Adrenal gland (tissue), 12 donors: ENCODE results near the gene SLC9A9. TPM values are rescaled to one million over a fixed set of nuclear protein-coding genes. Genes with fewer than 3 reads are reported as not detected.

Experiments
- DNase-seq, 7 donors: peaks; one replicate each; pipeline ENCODE4 v3.0.0-alpha.2; 2019 to 2020
- H3K27ac ChIP-seq, 5 donors: fragments of 200-600 bp; sonication (generic) in 4 of 5; 1 replicate in 3 of 5; 2 replicates in 2 of 5; pipeline versions ENCODE4 v1.5.1 to v1.8.0; 2016 to 2020; ENCODE audit warnings: mild to moderate bottlenecking in 1 of 5
- H3K27me3 ChIP-seq: fragments of 200-600 bp; 2 replicates; pipeline ENCODE4 v1.8.0; 2021
- H3K36me3 ChIP-seq, 2 donors: fragments of 200-600 bp; replicated peaks in 1 of 2; 1 replicate in 1 of 2; 2 replicates in 1 of 2; pipeline versions ENCODE4 v1.5.1 to v1.8.0; 2018 to 2022
- H3K4me1 ChIP-seq, 2 donors: fragments of 200-600 bp; replicated peaks in 1 of 2; 1 replicate in 1 of 2; 2 replicates in 1 of 2; pipeline versions ENCODE4 v1.5.1 to v1.8.0; 2018 to 2021
- H3K4me3 ChIP-seq, 4 donors: fragments of 200-600 bp; sonication (generic) in 3 of 4; one replicate each; pipeline ENCODE4 v1.5.1; 2016 to 2018
- H3K9me3 ChIP-seq, 3 donors: fragments of 200-600 bp; sonication (generic) in 1 of 3; replicated peaks in 1 of 3; 1 replicate in 2 of 3; 2 replicates in 1 of 3; pipeline versions ENCODE4 v1.5.1 to v1.8.0; 2016 to 2021
- CTCF ChIP-seq, 6 experiments: fragments of 450-650 bp in 4 of 6; fragments of 200-600 bp in 2 of 6; sonication (generic) in 1 of 6; IDR thresholded peaks; 1 replicate in 5 of 6; 2 replicates in 1 of 6; pipeline versions ENCODE4 v1.5.1 to v1.8.0; 2016 to 2021; ENCODE audit warnings: antibody characterized with exemption in 6 of 6, mild to moderate bottlenecking in 2 of 6, moderate library complexity in 1 of 6
- POLR2A ChIP-seq, 2 donors: fragments of 450-650 bp; IDR thresholded peaks; one replicate each; pipeline ENCODE4 v1.6.1; 2017; ENCODE audit warnings: antibody characterized with exemption in 2 of 2, mild to moderate bottlenecking in 2 of 2, moderate library complexity in 1 of 2
- WGBS, 4 donors: extraction: QIAGEN DNeasy Blood & Tissue Kit in 2 of 4; methylation state at CpG; one replicate each; pipeline versions ENCODE4 v1.1.5 to v1.1.7; 2013 to 2017; 5-methylcytosine and 5-hydroxymethylcytosine counted together
- intact Hi-C, 2 donors: fragments of 100-400 bp; cut with DNase I; formaldehyde crosslinking; loops; one replicate each; pipeline versions ENCODE4 v1.14.1 to v1.15.0; 2022 to 2023
- polyA plus RNA-seq, 3 donors: library from polyadenylated mRNA; stranded (reverse); fragments of 200-250 nt in 2 of 3; fragments of 350-450 nt in 1 of 3; fragmentation: Illumina TruSeq in 1 of 3; extraction: RNeasy Lipid Tissue Mini Kit (QIAGEN cat#74804) in 1 of 3; gene quantifications; one replicate each; pipeline ENCODE4 v1.2.3, GENCODE V29; 2013 to 2014
- total RNA-seq, 9 donors: library from RNA; depleted of rRNA in 4 of 9; stranded (reverse); fragments of >200 nt in 4 of 9; fragments of 120-200 nt in 1 of 9; fragmentation: NEBNext Ultra II Directional in 1 of 9; extraction: Animal tissue kit (Norgen Biotek cat#: 25700) in 1 of 9; gene quantifications; one replicate each; pipeline versions ENCODE4 v1.1.0 to v1.2.4, GENCODE V29; 2013 to 2023
- donor health status: healthy with polysubstance abuse.
- donor health status: Bipolar disorder and iron deficiency.
- donor health status: DM: yes; HTN: yes; CAD: no.
- donor health status: DM: no; HTN: no; CAD: no.
- donor health status: DM: no; HTN: no; CAD: no.
- donor health status: DM: yes; HTN: yes; CAD: no.

Gene SLC9A9
- total and polyA plus RNA-seq, 12 donors = 4.2 to 23.7 (median 13.5) TPM

- no peaks in the 10 kb centered on the region for H3K27me3 ChIP-seq
- TF ChIP-seq CTCF (IDR thresholded peaks at IDR 0.05) (peak in 5 of 6 experiments; percentile 8 to 44 (median 21)), POLR2A (IDR thresholded peaks at IDR 0.05) (no peak)
- intact Hi-C loops = no loop called here
- H3K27ac ChIP-seq = no peak overlapping the region
- no peaks in the 10 kb centered on the region for H3K36me3 ChIP-seq
- H3K4me1 ChIP-seq = no peaks in the 10 kb centered on the region
- H3K9me3 ChIP-seq = no peaks in the 10 kb centered on the region
- DNase-seq = no peak
- no peak overlapping the region for H3K4me3 ChIP-seq
Measured at GRCh38 chr3:143763564-143764162, 84.6 kb downstream of the SLC9A9 start.

DNA sequence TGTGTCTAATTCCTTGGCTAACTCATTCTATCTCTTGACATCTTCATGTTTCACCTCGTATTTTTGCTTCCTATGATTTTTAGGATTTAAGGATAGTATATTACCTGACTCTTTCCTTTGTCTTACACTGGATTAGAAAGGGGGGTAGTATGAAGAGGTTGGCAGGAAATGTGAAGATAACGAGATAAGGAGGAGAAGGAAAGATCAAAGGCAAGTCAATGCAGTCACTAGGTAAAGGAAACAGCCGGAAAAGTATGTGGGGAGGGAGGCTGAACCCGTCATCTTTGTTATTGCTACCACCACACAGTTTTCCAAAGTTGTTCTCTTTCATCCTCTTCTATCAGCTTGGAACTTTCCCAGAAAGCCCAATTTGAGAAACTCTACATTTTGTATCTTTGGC, 90.6 kb downstream of the SLC9A9 start:
- no peak for TF ChIP-seq CTCF (IDR thresholded peaks at IDR 0.05)
- no peak for TF ChIP-seq POLR2A (IDR thresholded peaks at IDR 0.05)
- Histone ChIP-seq H3K4me3 (no peak overlapping the region), H3K4me1 (no peaks in the 10 kb centered on the region), H3K27me3 (no peaks in the 10 kb centered on the region), H3K36me3 (no peaks in the 10 kb centered on the region), H3K9me3 (no peaks in the 10 kb centered on the region), H3K27ac (no peak overlapping the region)
- no peak for DNase-seq
- 74 to 77% (median 75%) methylated on average over 4 of the region's 4 CpGs for WGBS, 4 donors
- intact Hi-C loops = no loop called here

- intact Hi-C loops = no loop called here
- 76 to 88% (median 87%) methylated on average over 2 of the region's 2 CpGs for WGBS, 4 donors
- DNase-seq = no peak
- no peak overlapping the region for H3K27ac ChIP-seq
- no peak for TF ChIP-seq CTCF (IDR thresholded peaks at IDR 0.05)
- no peak for TF ChIP-seq POLR2A (IDR thresholded peaks at IDR 0.05)
- H3K4me3 ChIP-seq = no peak overlapping the region
- H3K4me1 ChIP-seq = no peaks in the 10 kb centered on the region
- no peaks in the 10 kb centered on the region for H3K36me3 ChIP-seq
- H3K9me3 ChIP-seq = no peaks in the 10 kb centered on the region
- no peaks in the 10 kb centered on the region for H3K27me3 ChIP-seq
Measured at GRCh38 chr3:143755978-143756377, 92.3 kb downstream of the SLC9A9 start.

GRCh38 chr3:143754090-143754489, 94.2 kb downstream of the SLC9A9 start:
- H3K27me3 ChIP-seq = no peaks in the 10 kb centered on the region
- H3K9me3 ChIP-seq = no peaks in the 10 kb centered on the region
- intact Hi-C loops = no loop called here
- H3K4me1 ChIP-seq = no peaks in the 10 kb centered on the region
- H3K4me3 ChIP-seq = no peak overlapping the region
- WGBS, 4 donors = 50 to 71% (median 54%) methylated on average over 1 of the region's 1 CpG
- H3K36me3 ChIP-seq = no peaks in the 10 kb centered on the region
- no peak for DNase-seq
- no peak overlapping the region for H3K27ac ChIP-seq
- TF ChIP-seq POLR2A (IDR thresholded peaks at IDR 0.05) (no peak), CTCF (IDR thresholded peaks at IDR 0.05) (no peak)
